GM11168 (cell line): ENCODE measurements around the gene KCNT1.

Source experiments
- in situ Hi-C: fragments of 300-500 bp; cut with MboI; formaldehyde crosslinking; loops from one replicate; pipeline ENCODE4 v1.12.0; 2022; ENCODE audit warnings: low sequenced_read_pairs; ENCODE audit not compliant: unreplicated experiment

Gene KCNT1

DNA sequence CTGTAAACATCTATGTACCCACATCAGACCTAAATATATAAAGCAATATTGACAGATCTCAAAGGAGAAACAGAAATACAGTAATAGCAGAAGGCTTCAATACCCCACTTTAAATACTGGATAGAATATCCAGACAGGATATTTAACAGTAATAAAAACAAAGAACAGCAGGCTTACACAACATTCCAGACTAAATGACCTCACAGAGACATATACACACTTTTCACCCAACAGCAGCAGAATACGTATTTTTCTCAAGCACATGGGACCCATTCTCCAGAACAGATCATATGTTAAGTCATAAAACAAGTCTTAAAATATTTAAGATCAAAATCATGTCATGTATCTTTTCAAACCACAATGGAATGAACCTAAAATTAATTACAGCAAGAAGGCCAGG lies 128.5 kb downstream of the KCNT1 start:
- in situ Hi-C loops = no loop called here

GRCh38 chr9:135833864-135834263 lies 131.9 kb downstream of the KCNT1 start:
- in situ Hi-C loops = no loop called here

DNA sequence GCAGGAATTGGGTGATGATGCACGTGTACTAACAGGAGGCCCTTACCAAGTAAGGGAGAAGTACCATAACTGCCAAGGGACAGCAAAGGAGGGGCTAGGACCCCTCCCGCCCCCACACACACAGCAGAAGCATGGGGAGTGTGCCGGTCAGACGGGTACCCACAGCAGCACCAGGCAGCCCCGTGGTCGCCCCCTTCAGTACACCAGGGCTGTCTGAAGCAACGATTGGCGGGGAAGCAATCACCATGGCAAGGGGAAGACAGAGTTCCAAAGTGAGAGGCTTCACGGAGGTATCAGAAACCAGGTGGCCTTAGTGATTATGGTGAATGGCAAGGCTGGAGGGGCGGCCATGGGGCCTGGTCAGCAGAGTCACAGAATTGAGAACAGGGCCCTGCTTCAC lies 133.1 kb downstream of the KCNT1 start:
- in situ Hi-C loops = no loop called here

DNA sequence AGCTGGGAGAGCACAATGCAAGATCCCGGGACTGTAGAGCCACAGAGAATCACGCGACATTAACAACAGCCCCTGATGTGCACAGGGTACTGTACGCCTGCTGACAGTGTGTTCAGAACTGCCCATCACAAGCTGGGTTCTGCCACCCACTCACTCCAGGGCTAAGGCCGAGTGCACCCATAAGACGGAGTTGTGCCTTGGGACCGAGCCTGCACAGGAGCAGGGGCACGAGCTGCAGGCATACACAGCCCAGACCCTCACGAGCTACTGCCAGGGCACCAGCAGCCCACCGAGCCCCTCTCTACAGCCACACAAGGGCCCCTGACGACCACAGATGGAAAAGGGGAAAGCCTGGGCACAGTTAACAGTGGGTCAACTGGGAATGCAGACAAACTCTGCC lies 137.5 kb downstream of the KCNT1 start:
- in situ Hi-C loops = no loop called here

- in situ Hi-C loops = no loop called here
These were observed 138.1 kb downstream of the KCNT1 start for GRCh38 chr9:135840107-135840506.

DNA sequence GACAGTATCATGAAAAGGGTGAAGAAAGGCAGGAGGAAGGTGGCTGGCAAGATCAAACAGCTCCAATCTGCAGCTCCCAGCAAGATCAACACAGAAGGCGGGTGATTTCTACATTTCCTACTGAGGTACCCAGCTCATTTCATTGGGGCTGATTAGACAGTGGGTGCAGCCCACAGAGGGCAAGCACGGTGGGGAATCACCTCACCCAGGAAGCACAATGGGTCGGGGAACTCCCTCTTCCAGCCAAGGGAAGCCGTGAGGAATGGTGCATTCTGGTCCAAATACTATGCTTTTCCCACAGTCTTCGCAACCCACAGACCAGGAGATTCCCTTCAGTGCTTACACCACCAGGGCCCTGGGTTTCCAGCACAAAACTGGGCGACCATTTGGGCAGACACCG lies 138.6 kb downstream of the KCNT1 start:
- in situ Hi-C loops = no loop called here
